ENCODE results near the gene MARVELD2. TPM values are rescaled to one million over a fixed set of nuclear protein-coding genes. Genes with fewer than 3 reads are reported as not detected.
"Not testable (repeated sequence)": the region's sequence is repeated elsewhere in the genome, so short reads cannot be mapped to it uniquely, and the experiment has no call there.

The MARVELD2 gene
- total RNA-seq, 4 donors from 2014 or later = 16.7 to 24.4 (median 18.8) TPM

- TF ChIP-seq CTCF (IDR thresholded peaks at IDR 0.05) (no peak), POLR2A (IDR thresholded peaks at IDR 0.05) (no peak)
- DNase-seq (ENCODE audit: low spot score in 2 of 2) = no peak
- intact Hi-C loops (cut with DNase I; ENCODE audit: low total_unique reads) = no loop called here
- no peak overlapping the region for H3K4me3 ChIP-seq (ENCODE audit: low read depth, poor library complexity, severe bottlenecking)
Measured at GRCh38 chr5:69416699-69417098, 1.8 kb downstream of the MARVELD2 start.

DNA sequence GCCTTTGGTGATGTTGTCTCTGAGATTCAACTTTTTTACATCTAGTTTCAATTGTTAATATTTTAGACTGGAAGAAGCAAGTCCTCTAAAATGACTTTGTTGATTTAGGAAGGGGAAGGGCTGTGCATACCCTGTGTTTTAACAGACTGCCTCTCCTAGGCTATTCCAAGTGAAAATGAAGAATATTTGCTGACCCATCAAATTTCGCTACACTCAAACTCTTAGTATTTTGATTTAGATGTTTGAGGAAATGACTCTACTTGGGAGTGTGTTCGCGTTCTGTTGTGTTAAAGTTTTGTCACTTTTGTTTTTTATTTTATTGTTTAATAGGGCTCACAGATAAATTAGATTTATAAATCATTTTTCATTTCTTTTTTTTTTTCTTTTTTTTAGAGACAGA lies 3.6 kb downstream of the MARVELD2 start:
- 92 to 94% methylated on average over 3 of the region's 3 CpGs for WGBS, 2 donors
- TF ChIP-seq POLR2A (IDR thresholded peaks at IDR 0.05) = no peak
- TF ChIP-seq CTCF (IDR thresholded peaks at IDR 0.05) = no peak
- DNase-seq (ENCODE audit: low spot score in 2 of 2) = no peak
- intact Hi-C loops (cut with DNase I; ENCODE audit: low total_unique reads) = no loop called here
- H3K4me3 ChIP-seq (ENCODE audit: low read depth, poor library complexity, severe bottlenecking) = no peak overlapping the region

DNA sequence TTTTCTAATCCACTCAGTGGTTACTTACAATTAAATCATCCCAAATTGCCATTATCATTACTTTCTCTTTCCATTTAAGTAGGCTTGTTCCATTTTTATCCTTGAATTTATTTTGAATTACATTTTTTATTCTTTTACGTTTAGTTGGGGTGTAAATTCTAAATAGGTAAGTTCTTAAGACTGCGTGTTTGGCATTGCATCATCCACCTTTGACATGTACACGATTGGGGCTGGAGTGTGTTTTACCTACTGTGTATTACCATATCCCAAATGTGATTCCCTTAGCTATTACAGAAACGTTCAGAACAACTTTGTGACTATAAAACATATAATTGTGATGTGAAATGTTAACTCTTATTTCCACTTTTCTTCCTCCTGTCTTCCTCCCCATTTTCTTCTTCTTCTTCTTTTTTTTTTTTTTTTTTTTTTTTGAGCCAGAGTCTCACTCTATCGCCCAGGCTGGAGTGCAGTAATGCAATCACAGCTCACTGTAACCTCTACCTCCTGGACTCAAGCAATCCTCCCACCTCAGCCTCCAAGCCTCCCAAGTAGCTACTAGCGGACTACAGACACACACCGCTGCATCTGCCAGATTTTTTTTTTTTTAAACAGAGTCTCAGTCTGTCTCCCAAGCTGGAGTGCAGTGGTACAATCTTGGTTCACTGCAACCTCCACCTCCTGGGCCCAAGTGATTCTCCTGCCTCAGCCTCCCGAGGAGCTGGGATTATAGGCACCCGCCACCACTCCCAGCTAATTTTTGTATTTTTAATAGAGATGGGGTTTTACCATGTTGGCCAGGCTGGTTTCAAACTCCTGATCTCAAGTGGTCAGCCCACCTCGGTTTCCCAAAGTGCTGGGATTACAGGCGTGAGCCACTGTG lies 16.7 kb downstream of the MARVELD2 start:
- no peak for DNase-seq (ENCODE audit: low spot score in 2 of 2)
- TF ChIP-seq CTCF (IDR thresholded peaks at IDR 0.05) = no peak
- TF ChIP-seq POLR2A (IDR thresholded peaks at IDR 0.05) = no peak
- H3K4me3 ChIP-seq (ENCODE audit: low read depth, poor library complexity, severe bottlenecking) = no peak overlapping the region
- WGBS, 2 donors = 87 to 91% methylated on average over 11 of the region's 11 CpGs
- intact Hi-C loops (cut with DNase I; ENCODE audit: low total_unique reads) = no loop called here

GRCh38 chr5:69432412-69433206 lies 17.7 kb downstream of the MARVELD2 start:
- 79 to 90% methylated on average over 8 of the region's 8 CpGs for WGBS, 2 donors
- intact Hi-C loops (cut with DNase I; ENCODE audit: low total_unique reads) = no loop called here
- H3K4me3 ChIP-seq (ENCODE audit: low read depth, poor library complexity, severe bottlenecking) = no peak overlapping the region
- no peak for TF ChIP-seq CTCF (IDR thresholded peaks at IDR 0.05)
- no peak for DNase-seq (ENCODE audit: low spot score in 2 of 2)

DNA sequence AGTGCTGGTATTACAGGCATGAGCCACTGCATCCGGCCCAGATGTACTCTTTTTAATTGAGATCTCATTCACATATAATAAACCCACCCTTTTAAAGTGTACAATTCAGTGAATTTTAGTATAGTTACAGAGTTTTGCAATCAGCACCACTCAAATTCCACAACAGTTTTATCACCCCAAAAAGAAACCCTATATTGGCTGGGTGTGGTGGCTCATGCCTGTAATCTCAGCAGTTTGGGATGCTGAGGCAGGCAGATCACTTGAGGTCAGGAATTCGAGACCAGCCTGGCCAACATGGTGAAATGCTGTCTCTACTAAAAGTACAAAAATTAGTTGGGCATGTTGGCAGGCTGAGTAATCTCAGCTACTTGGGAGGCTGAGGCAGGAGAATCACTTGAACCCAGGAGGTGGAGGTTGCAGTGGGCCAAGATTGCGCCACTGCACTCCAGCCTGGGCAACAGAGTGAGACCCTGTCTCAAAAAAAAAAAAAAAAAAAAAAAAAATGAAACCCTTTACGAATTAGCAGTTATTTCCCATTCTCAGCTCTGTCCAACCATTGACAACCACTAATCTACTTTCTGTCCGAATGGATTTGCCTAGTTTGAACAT lies 20.5 kb downstream of the MARVELD2 start:
- H3K4me3 ChIP-seq (ENCODE audit: low read depth, poor library complexity, severe bottlenecking); intact Hi-C loops (cut with DNase I; ENCODE audit: low total_unique reads); DNase-seq (ENCODE audit: low spot score in 2 of 2): not testable (repeated sequence)
- 91 to 96% methylated on average over 5 of the region's 5 CpGs for whole genome bisulfite sequencing, 2 donors

Data from lower leg skin (tissue), 4 donors.